H1 (cell line): ENCODE results near the gene KCP.

Experiments
- CTCF ChIP-seq, 3 experiments: IDR thresholded peaks; 1 replicate in 2 of 3; 2 replicates in 1 of 3; pipeline versions ENCODE4 v1.5.1 to v1.6.1; 2011; ENCODE audit warnings: low read length in 3 of 3, mild to moderate bottlenecking in 3 of 3, inconsistent platforms in 2 of 3, low read depth in 1 of 3, moderate library complexity in 1 of 3; ENCODE audit not compliant: insufficient read depth in 1 of 3; ENCODE audit errors: control extremely low read depth in 1 of 3
- SP1 ChIP-seq: IDR thresholded peaks from 2 replicates; pipeline ENCODE4 v1.6.1; 2011; ENCODE audit warnings: low read depth, low read length

- TF ChIP-seq CTCF (IDR thresholded peaks at IDR 0.05; ENCODE audit: control extremely low read depth in 1 of 3, insufficient read depth in 1 of 3, low read depth in 1 of 3, low read length in 3 of 3), result peak in 1 of 3 experiments; percentile 28; a peak in 1 of 4 replicates
- TF ChIP-seq SP1, result no peak
Observed at GRCh38 chr7:128891110-128891941, 19.2 kb downstream of the KCP start.
